Measurements from ENCODE around the gene IFT52. TPM values are rescaled to one million over a fixed set of nuclear protein-coding genes. Genes with fewer than 3 reads are reported as not detected.

The IFT52 gene
- total RNA-seq, 4 donors from 2014 or later, result 6.9 to 18.5 (median 13.0) TPM

DNA sequence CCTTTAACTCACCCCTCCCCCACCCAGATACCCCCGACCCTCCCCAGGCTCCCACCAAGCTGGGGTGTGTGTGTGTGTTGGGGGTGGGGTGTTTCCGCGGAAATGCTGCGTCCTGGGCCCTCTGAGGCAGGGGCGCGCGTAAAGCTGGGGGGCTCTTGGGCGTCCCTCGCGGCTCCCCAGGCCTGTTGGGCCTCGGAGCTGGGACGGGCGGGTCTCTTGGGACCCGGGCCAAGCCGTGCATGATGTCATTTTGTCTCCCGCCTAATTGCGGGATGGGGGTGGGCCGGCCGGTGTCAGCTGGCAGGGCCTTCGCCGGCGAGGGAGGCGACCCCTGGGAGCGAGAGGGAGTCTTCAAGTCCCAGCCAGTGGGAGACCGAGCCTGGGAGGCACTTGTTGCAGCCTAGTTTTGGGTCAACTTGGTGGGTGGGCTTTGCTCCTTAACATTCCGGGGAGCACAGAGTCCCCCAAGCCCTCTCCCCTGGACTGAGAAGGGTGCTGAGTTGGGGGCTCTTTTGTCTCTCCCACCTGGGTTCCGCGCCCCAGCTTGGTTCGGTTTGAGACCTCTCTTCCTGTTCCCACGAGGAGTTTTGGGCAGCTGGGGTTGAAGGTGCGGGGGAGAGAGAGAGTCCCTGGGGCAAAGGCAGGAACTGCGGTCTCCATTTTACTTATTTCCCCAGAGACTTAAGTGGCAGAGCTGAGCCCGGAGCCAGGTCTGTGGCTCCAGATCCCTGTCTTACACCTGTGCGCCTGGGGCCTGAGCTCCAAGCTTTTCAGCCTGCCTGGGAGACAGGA is 76.8 kb downstream of the IFT52 start:
- Histone ChIP-seq H3K36me3 (no peaks in the 10 kb centered on the region), H3K27me3 (peaks cover 0 to 50% (median 7%) of the 10 kb centered on the region in 4 donors), H3K4me3 (peak overlapping the region; percentile 33 to 58 (median 42)), H3K4me1 (peaks cover 9 to 17% (median 11%) of the 10 kb centered on the region in 3 donors), H3K9me3 (no peaks in the 10 kb centered on the region), H3K27ac (no peak overlapping the region)
- 25 to 46% methylated on average over 4 to 13 of the region's 34 CpGs for WGBS, 2 donors
- DNase-seq, result no peak
- intact Hi-C loops (cut with DNase I), result no loop called here
- TF ChIP-seq POLR2A (IDR thresholded peaks at IDR 0.05) (no peak), CTCF (IDR thresholded peaks at IDR 0.05) (no peak)

- no peak for TF ChIP-seq CTCF (IDR thresholded peaks at IDR 0.05)
- TF ChIP-seq POLR2A (IDR thresholded peaks at IDR 0.05), result no peak
- WGBS, 2 donors, result 48% methylated on average over 3 of the region's 3 CpGs; no CpG with 5 or more reads in 1 of the 2 donors
- no peak for DNase-seq
These were observed 78.6 kb downstream of the IFT52 start for GRCh38 chr20:43669332-43669731.

DNA sequence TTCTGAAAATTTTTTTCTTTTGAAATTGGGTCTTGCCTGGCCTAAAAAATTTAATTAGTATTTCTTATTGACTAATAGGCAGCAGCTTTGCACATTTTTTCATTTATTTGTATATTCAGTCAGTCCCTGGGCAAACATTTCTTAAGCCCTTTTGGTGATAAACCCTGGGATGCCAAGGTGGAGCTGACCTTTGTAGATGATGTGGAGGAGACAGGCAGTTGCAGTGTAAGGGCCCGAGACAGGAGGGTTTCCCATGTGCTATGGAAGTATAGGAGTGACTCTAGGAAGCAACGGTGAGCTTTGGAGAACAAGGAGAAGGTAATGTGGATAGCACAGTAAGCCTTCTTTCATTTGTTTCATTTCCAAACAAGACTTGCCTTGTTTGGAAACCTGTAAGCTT is 79.7 kb downstream of the IFT52 start:
- Histone ChIP-seq H3K4me3 (no peak overlapping the region), H3K36me3 (no peaks in the 10 kb centered on the region), H3K27me3 (peaks cover 0 to 48% (median 7%) of the 10 kb centered on the region in 4 donors), H3K4me1 (peaks cover 9 to 17% (median 11%) of the 10 kb centered on the region in 3 donors), H3K27ac (no peak overlapping the region), H3K9me3 (no peaks in the 10 kb centered on the region)
- 83 to 91% methylated on average over 2 of the region's 2 CpGs for WGBS, 2 donors
- TF ChIP-seq CTCF (IDR thresholded peaks at IDR 0.05), result no peak
- TF ChIP-seq POLR2A (IDR thresholded peaks at IDR 0.05), result no peak
- DNase-seq, result no peak
- intact Hi-C loops (cut with DNase I), result no loop called here

More at GRCh38 chr20:43669332-43669731, 78.6 kb downstream of the IFT52 start:
- Histone ChIP-seq H3K4me3 (no peak overlapping the region), H3K9me3 (no peaks in the 10 kb centered on the region), H3K27ac (no peak overlapping the region), H3K36me3 (no peaks in the 10 kb centered on the region), H3K4me1 (peaks cover 9 to 17% (median 11%) of the 10 kb centered on the region in 3 donors), H3K27me3 (peaks cover 0 to 50% (median 7%) of the 10 kb centered on the region in 4 donors)
- intact Hi-C loops (cut with DNase I), result no loop called here

DNA sequence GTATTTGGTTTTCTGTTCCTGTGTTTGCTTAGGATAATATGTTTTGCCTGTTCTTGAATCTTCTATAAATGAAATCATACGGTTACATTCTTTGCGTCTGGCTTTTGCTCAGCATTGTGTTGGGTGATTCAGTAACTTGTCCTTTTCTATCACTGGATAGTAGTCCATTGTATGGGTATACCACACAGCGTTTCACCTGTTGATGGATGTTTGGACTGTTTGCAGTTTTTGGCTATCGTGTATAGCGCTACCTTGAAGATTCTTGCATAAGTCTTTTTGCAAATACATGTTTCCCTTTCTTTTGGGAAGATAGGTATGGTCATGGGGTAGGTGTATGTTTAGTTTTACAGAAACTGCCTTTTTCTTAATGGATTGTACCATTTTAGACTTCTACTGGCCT is 85.6 kb downstream of the IFT52 start:
- 85 to 87% methylated on average over 5 of the region's 5 CpGs for WGBS, 2 donors
- intact Hi-C loops (cut with DNase I), result no loop called here
- no peak overlapping the region for H3K4me3 ChIP-seq
- H3K27ac ChIP-seq, result no peak overlapping the region
- H3K9me3 ChIP-seq, result no peaks in the 10 kb centered on the region
- peaks cover 0 to 5% (median 0%) of the 10 kb centered on the region in 4 donors for H3K27me3 ChIP-seq
- no peaks in the 10 kb centered on the region for H3K36me3 ChIP-seq
- no peaks in the 10 kb centered on the region for H3K4me1 ChIP-seq
- TF ChIP-seq POLR2A (IDR thresholded peaks at IDR 0.05) (no peak), CTCF (IDR thresholded peaks at IDR 0.05) (no peak)
- no peak for DNase-seq

- Histone ChIP-seq H3K4me3 (no peak overlapping the region), H3K36me3 (no peaks in the 10 kb centered on the region), H3K9me3 (no peaks in the 10 kb centered on the region), H3K4me1 (no peaks in the 10 kb centered on the region), H3K27me3 (no peaks in the 10 kb centered on the region), H3K27ac (peak overlapping the region in 1 of 4 donors; percentile 8)
- no peak for DNase-seq
- intact Hi-C loops (cut with DNase I), result no loop called here
- 77 to 91% methylated on average over 7 of the region's 7 CpGs for WGBS, 2 donors
- TF ChIP-seq POLR2A (IDR thresholded peaks at IDR 0.05), result no peak
- no peak for TF ChIP-seq CTCF (IDR thresholded peaks at IDR 0.05)
These were observed 90.2 kb downstream of the IFT52 start for GRCh38 chr20:43680981-43681380.

All from esophagus squamous epithelium (tissue), 5 donors.